GM12878 (cell line): ENCODE measurements around the gene TPR. TPM values are rescaled to one million over a fixed set of nuclear protein-coding genes. Genes with fewer than 3 reads are reported as not detected.

ENCODE experiments used
- ATAC-seq: fragments of 200-7000 bp; cut with Tn5 transposase; 3 replicates; pipeline ENCODE4 v1.9.1; 2020; ENCODE audit warnings: mild to moderate bottlenecking, moderate library complexity
- BruUV-seq: library from RNA; stranded (reverse); fragments of 400-500 nt; replicated peaks from 2 replicates; lab custom pipeline; 2021; lab: Mats Ljungman, UMichigan
- CTCF ChIA-PET: fragments of 300-600 bp; sonication (Branson Sonifier 250); formaldehyde crosslinking; extraction: SDS; loops from one replicate; lab custom pipeline; 2021; ENCODE audit warnings: inconsistent platforms; lab: Yijun Ruan, JAX
- POLR2A ChIA-PET: fragments of 350-600 bp; formaldehyde crosslinking; extraction: SDS; loops from one replicate; lab custom pipeline; 2021; ENCODE audit warnings: inconsistent platforms; lab: Charles Lee
- RAD21 ChIA-PET: fragments of 300-600 bp; sonication (Branson Sonifier 250); formaldehyde crosslinking; loops from one replicate; lab custom pipeline; 2023; ENCODE audit warnings: antibody characterized with exemption; ENCODE audit not compliant: unreplicated experiment; lab: Charles Lee
- SMC1A ChIA-PET: fragments of 300-600 bp; sonication (Branson Sonifier 250); formaldehyde crosslinking; loops from one replicate; lab custom pipeline; 2023; ENCODE audit not compliant: unreplicated experiment, uncharacterized antibody; lab: Charles Lee
- DNase-seq: peaks from one replicate; pipeline ENCODE4 v3.0.0-alpha.2; 2011; ENCODE audit warnings: low read depth, low spot score
- FAIRE-seq: peaks from 3 replicates; lab custom pipeline; 2011; peaks lifted over from hg19 to GRCh38; lab: Jason Lieb, UNC
- H2AFZ ChIP-seq: 2 replicates; pipeline ENCODE4 v1.6.0; 2011; ENCODE audit warnings: low read depth, low read length, control low read depth; ENCODE audit not compliant: control insufficient read depth
- H3K27ac ChIP-seq: 2 replicates; pipeline ENCODE4 v1.5.1; 2011; ENCODE audit warnings: control low read depth; ENCODE audit not compliant: control insufficient read depth, insufficient read depth
- H3K27me3 ChIP-seq, 2 experiments: replicated peaks in 1 of 2; 2 replicates each; pipeline versions ENCODE4 v1.6.0 to v1.6.1; 2011; ENCODE audit warnings: low read length in 1 of 2; ENCODE audit not compliant: control insufficient read depth in 2 of 2, insufficient read depth in 2 of 2
- H3K36me3 ChIP-seq, 2 experiments: 2 replicates each; pipeline ENCODE4 v1.5.1; 2011; ENCODE audit warnings: low read length in 1 of 2; ENCODE audit not compliant: control insufficient read depth in 2 of 2, insufficient read depth in 2 of 2
- H3K4me1 ChIP-seq: 2 replicates; pipeline ENCODE4 v1.6.1; 2011; ENCODE audit warnings: mild to moderate bottlenecking, low read length, moderate library complexity, mixed read lengths; ENCODE audit not compliant: control insufficient read depth, insufficient read depth
- H3K4me2 ChIP-seq: 2 replicates; pipeline ENCODE4 v1.6.0; 2011; ENCODE audit warnings: control low read depth; ENCODE audit not compliant: control insufficient read depth, insufficient read depth
- H3K4me3 ChIP-seq: fragments of 200-600 bp; sonication (generic); 2 replicates; pipeline ENCODE4 v1.5.1; 2016
- H3K79me2 ChIP-seq: 2 replicates; pipeline ENCODE4 v1.6.0; 2011; ENCODE audit warnings: low read length; ENCODE audit not compliant: control insufficient read depth, insufficient read depth
- H3K9ac ChIP-seq: 2 replicates; pipeline ENCODE4 v1.8.0; 2011; ENCODE audit warnings: low read length, control low read depth, mixed read lengths; ENCODE audit not compliant: control insufficient read depth, insufficient read depth
- H3K9me3 ChIP-seq: replicated peaks from 3 replicates; pipeline ENCODE4 v1.5.1; 2011; ENCODE audit warnings: mild to moderate bottlenecking, low read length; ENCODE audit not compliant: control insufficient read depth, insufficient read depth
- H4K20me1 ChIP-seq: 2 replicates; pipeline ENCODE4 v1.6.0; 2011; ENCODE audit not compliant: control insufficient read depth, insufficient read depth
- CBX3 ChIP-seq: fragments of 200-600 bp; sonication (generic); IDR thresholded peaks from 2 replicates; pipeline ENCODE4 v1.6.1; 2016; ENCODE audit warnings: low read depth, borderline replicate concordance
- KLF5 ChIP-seq: fragments of 450-650 bp; IDR thresholded peaks from 2 replicates; pipeline ENCODE4 v1.6.1; 2014; ENCODE audit warnings: mild to moderate bottlenecking; ENCODE audit not compliant: partially characterized antibody
- NBN ChIP-seq: fragments of 450-650 bp; IDR thresholded peaks from 2 replicates; pipeline ENCODE4 v1.6.1; 2016
- RCOR1 ChIP-seq: conservative IDR thresholded peaks from 2 replicates; pipeline ENCODE4 v1.6.1; 2012; ENCODE audit warnings: low read depth, low read length, improper control_type of control experiment
- ZNF622 ChIP-seq: fragments of 450-650 bp; IDR thresholded peaks from 2 replicates; pipeline ENCODE4 v1.6.1; 2017; ENCODE audit warnings: mild to moderate bottlenecking, inconsistent platforms
- WGBS: methylation state at CpG from one replicate; pipeline ENCODE4 v1.1.6; 2016; ENCODE audit warnings: low lambda C conversion rate; ENCODE audit not compliant: insufficient replicate concordance, insufficient coverage; ENCODE audit errors: missing lambda C conversion rate; 5-methylcytosine and 5-hydroxymethylcytosine counted together
- in situ Hi-C: fragments of 300-500 bp; cut with MboI; formaldehyde crosslinking; loops from 9 replicates; pipeline ENCODE4 v1.14.3; 2018; ENCODE audit warnings: mixed read lengths
- intact Hi-C: fragments of 100-400 bp; cut with micrococcal nuclease; formaldehyde crosslinking; loops from one replicate; pipeline ENCODE4 v1.14.2; 2022; ENCODE audit not compliant: unreplicated experiment
- polyA plus RNA-seq, 11 experiments: library from polyadenylated mRNA; depleted of rRNA in 4 of 11; unstranded in 6 of 11; stranded (reverse) in 5 of 11; fragments of >200 nt; fragmentation: Nextera tagmentation in 4 of 11; fragmentation: Illumina TruSeq in 1 of 11; extraction: Ambion mirVana in 4 of 11; extraction: Trizol in 1 of 11; gene quantifications; 1 replicate in 1 of 11; 2 replicates in 10 of 11; pipeline versions ENCODE4 v1.2.1 to v1.2.3, GENCODE V29; 2011 to 2016; ENCODE audit warnings: inconsistent platforms in 2 of 11, missing spikeins in 2 of 11, low read depth in 1 of 11
- total RNA-seq, 4 experiments: library from RNA; depleted of rRNA in 3 of 4; stranded (reverse); fragments of >200 nt in 3 of 4; fragmentation: Illumina TruSeq in 1 of 4; extraction: Trizol in 1 of 4; gene quantifications; 2 replicates each; pipeline versions ENCODE4 v1.2.1 to v1.2.3, GENCODE V29; 2013 to 2021
- TF ChIP-seq, protein P1 (sequence below): fragments of 450-650 bp; IDR thresholded peaks from 2 replicates; pipeline ENCODE4 v1.6.1; 2016; ENCODE audit warnings: mild to moderate bottlenecking

TPR gene
- total and polyA plus RNA-seq, 10 of the 15 experiments (the other 5 are each of a cell fraction or from before 2014, with no cell fraction given), result 30.9 to 122 (median 92.2) TPM

DNA sequence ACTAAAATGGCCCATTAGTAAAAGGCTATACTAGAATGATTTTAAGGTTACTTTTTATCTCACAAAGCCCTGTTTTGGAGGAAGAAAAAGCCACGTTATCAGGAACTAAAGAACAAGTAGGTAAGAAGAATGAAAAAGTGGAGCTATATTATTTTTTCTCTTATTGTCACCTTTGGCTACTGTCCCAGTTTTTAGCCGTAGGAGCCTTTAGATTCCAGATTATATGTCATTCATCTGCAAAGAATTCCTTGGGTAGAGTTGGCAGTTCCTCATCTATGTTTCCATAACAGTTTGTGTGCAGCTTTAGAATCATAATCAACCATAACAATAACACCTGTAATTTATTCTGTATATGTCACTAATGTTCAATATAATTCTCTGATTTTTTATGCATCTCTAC, 83.8 kb downstream of the TPR start:
- no TSS peak for BruUV-seq
- ATAC-seq (no peak), DNase-seq (no peak), FAIRE-seq (no peak)
- TF ChIP-seq NBN (no peak), CBX3 (no peak), RCOR1 (no peak)
- intact Hi-C loops (no loop called here), in situ Hi-C loops (no loop called here)
- WGBS, result 25% methylated on average over 2 of the region's 2 CpGs
- Histone ChIP-seq H3K9me3 (no peaks in the 10 kb centered on the region), H4K20me1 (no peaks in the 10 kb centered on the region), H2AFZ (no peak overlapping the region), H3K9ac (no peak overlapping the region), H3K79me2 (no peaks in the 10 kb centered on the region), H3K36me3 (no peaks in the 10 kb centered on the region), H3K27ac (no peak overlapping the region), H3K4me3 (no peak overlapping the region), H3K4me2 (no peak overlapping the region), H3K27me3 (no peaks in the 10 kb centered on the region), H3K4me1 (no peaks in the 10 kb centered on the region)
- SMC1A ChIA-PET, result no interaction called here
- RAD21 ChIA-PET, result interaction anchor here (1.0 to 1.2 kb wide), 2 partner anchors 9 to 13 kb away, joined by 3 to 4 read pairs; no protein-coding TSS in a partner anchor
- CTCF ChIA-PET, result interaction anchor here (0.7 to 2.0 kb wide), 2 partner anchors 8 to 34 kb away, joined by 3 to 5 read pairs; no protein-coding TSS in a partner anchor
- POLR2A ChIA-PET, result no interaction called here

DNA sequence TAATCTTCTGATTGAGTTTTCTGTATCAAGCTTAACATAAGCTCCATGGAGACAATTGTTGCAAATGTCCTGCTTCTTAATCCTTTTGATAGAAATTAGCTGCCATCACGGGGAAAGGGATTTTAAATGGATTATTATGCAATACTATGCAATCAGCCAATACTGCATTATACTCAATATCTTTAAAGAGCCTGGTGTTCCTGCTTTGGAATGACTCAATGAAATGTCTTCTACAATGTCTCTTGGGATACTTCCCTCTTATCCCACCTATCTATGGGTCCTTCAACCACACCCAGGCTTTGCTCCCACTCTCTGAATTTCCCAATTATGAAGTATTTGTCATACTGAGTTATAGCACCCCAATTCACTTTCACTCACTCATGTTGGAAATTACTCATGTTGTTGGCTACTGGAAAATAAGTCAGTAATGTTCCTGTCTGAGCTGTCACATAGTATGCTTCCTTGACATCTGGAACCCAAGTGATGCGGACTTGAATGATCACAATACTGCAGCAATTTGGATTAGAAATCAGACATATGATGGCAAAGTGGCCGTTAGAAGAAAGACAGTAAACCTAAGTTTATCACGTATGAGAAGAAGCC, 85.0 kb downstream of the TPR start:
- Histone ChIP-seq H3K9ac (no peak overlapping the region), H3K9me3 (no peaks in the 10 kb centered on the region), H4K20me1 (no peaks in the 10 kb centered on the region), H3K27ac (no peak overlapping the region), H3K79me2 (no peaks in the 10 kb centered on the region), H3K4me1 (no peaks in the 10 kb centered on the region), H3K36me3 (no peaks in the 10 kb centered on the region), H3K4me2 (no peak overlapping the region), H3K4me3 (no peak overlapping the region), H3K27me3 (no peaks in the 10 kb centered on the region), H2AFZ (no peak overlapping the region)
- BruUV-seq, result no TSS peak
- ChIA-PET CTCF (interaction anchor here (0.6 to 1.6 kb wide), 3 partner anchors 12 to 570 kb away, joined by 3 to 6 read pairs (median 3); no protein-coding TSS in a partner anchor), POLR2A (no interaction called here), SMC1A (interaction anchor here (0.7 to 2.2 kb wide), 5 partner anchors 9 to 19 kb away, joined by 3 to 5 read pairs (median 3); no protein-coding TSS in a partner anchor), RAD21 (no interaction called here)
- intact Hi-C loops (no loop called here), in situ Hi-C loops (no loop called here)
- no peak for FAIRE-seq
- WGBS, result 24% methylated on average over 4 of the region's 4 CpGs
- TF ChIP-seq, protein P1, sequence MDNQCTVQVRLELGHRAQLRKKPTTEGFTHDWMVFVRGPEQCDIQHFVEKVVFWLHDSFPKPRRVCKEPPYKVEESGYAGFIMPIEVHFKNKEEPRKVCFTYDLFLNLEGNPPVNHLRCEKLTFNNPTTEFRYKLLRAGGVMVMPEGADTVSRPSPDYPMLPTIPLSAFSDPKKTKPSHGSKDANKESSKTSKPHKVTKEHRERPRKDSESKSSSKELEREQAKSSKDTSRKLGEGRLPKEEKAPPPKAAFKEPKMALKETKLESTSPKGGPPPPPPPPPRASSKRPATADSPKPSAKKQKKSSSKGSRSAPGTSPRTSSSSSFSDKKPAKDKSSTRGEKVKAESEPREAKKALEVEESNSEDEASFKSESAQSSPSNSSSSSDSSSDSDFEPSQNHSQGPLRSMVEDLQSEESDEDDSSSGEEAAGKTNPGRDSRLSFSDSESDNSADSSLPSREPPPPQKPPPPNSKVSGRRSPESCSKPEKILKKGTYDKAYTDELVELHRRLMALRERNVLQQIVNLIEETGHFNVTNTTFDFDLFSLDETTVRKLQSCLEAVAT, result no peak
- TF ChIP-seq ZNF622 (no peak), KLF5 (no peak)
- DNase-seq, result no peak
- no peak for ATAC-seq
